HG03095 (cell line): ENCODE measurements around the gene HDHD2.
A peak's percentile ranks its signal among the peaks of the same experiment; 100 is the strongest.
"Not testable (repeated sequence)": the region's sequence is repeated elsewhere in the genome, so short reads cannot be mapped to it uniquely, and the experiment has no call there.

Experiments
- ATAC-seq: cut with Tn5 transposase; IDR thresholded peaks from one replicate; pipeline ENCODE4 v1.9.1; 2021; ENCODE audit warnings: moderate library complexity; ENCODE audit not compliant: unreplicated experiment

The HDHD2 gene

GRCh38 chr18:47150029-47150823, at the start of gene HDHD2:
HDHD2 (minus strand) TSS chr18:47150500; CDS start chr18:47136439, 14,061 bp downstream.
- peak; percentile 95 for ATAC-seq

- not testable (repeated sequence) for ATAC-seq
These were observed 45.7 kb upstream of the HDHD2 start for GRCh38 chr18:47195961-47196360.

GRCh38 chr18:47191961-47192360, 41.7 kb upstream of the HDHD2 start:
- no peak for ATAC-seq

- ATAC-seq: no peak
These were observed 37.4 kb upstream of the HDHD2 start for GRCh38 chr18:47187721-47188120.

- no peak for ATAC-seq
These were observed 34.2 kb upstream of the HDHD2 start for GRCh38 chr18:47184419-47185050.

- not testable (repeated sequence) for ATAC-seq
These were observed 31.9 kb upstream of the HDHD2 start for GRCh38 chr18:47182156-47182555.

- ATAC-seq: no peak
These were observed 30.5 kb upstream of the HDHD2 start for GRCh38 chr18:47180765-47181164.

- no peak for ATAC-seq
These were observed 29.2 kb upstream of the HDHD2 start for GRCh38 chr18:47179520-47179919.

- peak; percentile 82 for ATAC-seq
These were observed 25.7 kb upstream of the HDHD2 start, which contains the start of gene IER3IP1 for GRCh38 chr18:47175898-47176575. IER3IP1 (minus strand) TSS chr18:47176364; CDS start chr18:47176277, 87 bp downstream.

- no peak for ATAC-seq
These were observed 25.1 kb upstream of the HDHD2 start for GRCh38 chr18:47175283-47175897.

GRCh38 chr18:47174545-47175116, 24.3 kb upstream of the HDHD2 start:
- ATAC-seq: no peak

- no peak for ATAC-seq
These were observed 22.2 kb upstream of the HDHD2 start for GRCh38 chr18:47172476-47172875.

GRCh38 chr18:47168913-47169312, 18.6 kb upstream of the HDHD2 start:
- ATAC-seq: no peak

- ATAC-seq: no peak
These were observed 18.2 kb upstream of the HDHD2 start for GRCh38 chr18:47168509-47168908.

- no peak for ATAC-seq
These were observed 16.0 kb upstream of the HDHD2 start for GRCh38 chr18:47166294-47166693.

- ATAC-seq: peak; percentile 74
These were observed 12.9 kb upstream of the HDHD2 start for GRCh38 chr18:47163241-47163640.

GRCh38 chr18:47160256-47160655, 10.0 kb upstream of the HDHD2 start:
- no peak for ATAC-seq

GRCh38 chr18:47158404-47158803, 8.1 kb upstream of the HDHD2 start:
- not testable (repeated sequence) for ATAC-seq

- no peak for ATAC-seq
These were observed 1.1 kb upstream of the HDHD2 start for GRCh38 chr18:47151439-47151838.

- no peak for ATAC-seq
These were observed 595 bp upstream of the HDHD2 start for GRCh38 chr18:47150824-47151366.
